ENCODE measurements around the gene CLCN2. TPM values are rescaled to one million over a fixed set of nuclear protein-coding genes. Genes with fewer than 3 reads are reported as not detected.

Gene CLCN2
- total and polyA plus RNA-seq, 12 donors, result 7.5 to 27.8 (median 14.9) TPM

DNA sequence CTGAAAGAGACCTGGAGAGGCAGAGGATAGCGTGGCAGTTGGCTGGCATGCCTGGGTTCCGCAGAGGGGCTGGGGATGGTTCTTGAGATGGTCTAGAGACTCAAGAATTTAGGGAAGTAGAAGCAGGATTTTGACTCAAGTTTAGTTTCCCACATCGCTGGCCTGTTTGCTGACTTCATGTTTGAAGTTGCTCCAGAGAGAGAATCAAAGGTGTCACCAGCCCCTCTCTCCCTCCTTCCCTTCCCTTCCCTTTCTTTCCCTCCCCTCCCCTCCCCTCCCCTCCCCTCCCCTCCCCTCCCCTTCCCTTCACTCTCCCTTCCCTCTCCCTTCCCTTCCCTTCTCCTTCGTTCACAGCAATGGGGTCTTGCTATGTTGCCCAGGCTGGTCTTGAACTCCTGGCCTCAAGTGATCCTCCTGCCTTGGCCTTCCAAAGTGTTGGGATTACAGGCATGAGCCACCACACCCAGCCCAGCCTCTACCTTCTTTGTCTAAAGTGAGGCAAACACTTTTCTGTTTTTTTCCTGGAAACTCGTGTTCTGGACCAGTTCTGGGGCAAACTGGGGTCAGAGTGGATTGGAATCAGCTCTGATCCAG, 28.6 kb upstream of the CLCN2 start:
- no peak for TF ChIP-seq POLR2A (IDR thresholded peaks at IDR 0.05)
- TF ChIP-seq, protein P1, sequence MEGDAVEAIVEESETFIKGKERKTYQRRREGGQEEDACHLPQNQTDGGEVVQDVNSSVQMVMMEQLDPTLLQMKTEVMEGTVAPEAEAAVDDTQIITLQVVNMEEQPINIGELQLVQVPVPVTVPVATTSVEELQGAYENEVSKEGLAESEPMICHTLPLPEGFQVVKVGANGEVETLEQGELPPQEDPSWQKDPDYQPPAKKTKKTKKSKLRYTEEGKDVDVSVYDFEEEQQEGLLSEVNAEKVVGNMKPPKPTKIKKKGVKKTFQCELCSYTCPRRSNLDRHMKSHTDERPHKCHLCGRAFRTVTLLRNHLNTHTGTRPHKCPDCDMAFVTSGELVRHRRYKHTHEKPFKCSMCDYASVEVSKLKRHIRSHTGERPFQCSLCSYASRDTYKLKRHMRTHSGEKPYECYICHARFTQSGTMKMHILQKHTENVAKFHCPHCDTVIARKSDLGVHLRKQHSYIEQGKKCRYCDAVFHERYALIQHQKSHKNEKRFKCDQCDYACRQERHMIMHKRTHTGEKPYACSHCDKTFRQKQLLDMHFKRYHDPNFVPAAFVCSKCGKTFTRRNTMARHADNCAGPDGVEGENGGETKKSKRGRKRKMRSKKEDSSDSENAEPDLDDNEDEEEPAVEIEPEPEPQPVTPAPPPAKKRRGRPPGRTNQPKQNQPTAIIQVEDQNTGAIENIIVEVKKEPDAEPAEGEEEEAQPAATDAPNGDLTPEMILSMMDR (IDR thresholded peaks at IDR 0.05), result no peak
- 85 to 94% (median 90%) methylated on average over 4 to 5 of the region's 5 CpGs for WGBS, 4 donors

DNA sequence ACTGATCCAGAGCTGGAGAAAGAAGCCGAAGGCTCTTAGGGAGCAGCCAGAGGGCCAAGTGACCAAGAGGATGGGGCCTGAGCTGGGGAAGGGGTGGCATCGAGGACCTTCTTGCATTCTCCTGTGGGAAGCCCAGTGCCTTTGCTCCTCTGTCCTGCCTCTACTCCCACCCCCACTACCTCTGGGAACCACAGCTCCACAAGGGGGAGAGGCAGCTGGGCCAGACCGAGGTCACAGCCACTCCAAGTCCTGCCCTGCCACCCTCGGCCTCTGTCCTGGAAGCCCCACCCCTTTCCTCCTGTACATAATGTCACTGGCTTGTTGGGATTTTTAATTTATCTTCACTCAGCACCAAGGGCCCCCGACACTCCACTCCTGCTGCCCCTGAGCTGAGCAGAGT, 28.0 kb upstream of the CLCN2 start:
- peak in 2 of 7 donors; percentile 44 to 46 for DNase-seq
- no peaks in the 10 kb centered on the region for H3K4me1 ChIP-seq (replicated peaks in 1 of 2)
- no peaks in the 10 kb centered on the region for H3K9me3 ChIP-seq (replicated peaks in 1 of 3)
- no peak for TF ChIP-seq POLR2A (IDR thresholded peaks at IDR 0.05)
- TF ChIP-seq, protein P1 (IDR thresholded peaks at IDR 0.05), result no peak
- no peak overlapping the region for H3K4me3 ChIP-seq
- WGBS, 4 donors, result 55 to 63% (median 61%) methylated on average over 4 to 5 of the region's 5 CpGs
- intact Hi-C loops (cut with DNase I), result no loop called here
- no peaks in the 10 kb centered on the region for H3K27me3 ChIP-seq
- no peaks in the 10 kb centered on the region for H3K36me3 ChIP-seq (replicated peaks in 1 of 2)
- no peak overlapping the region for H3K27ac ChIP-seq

More for the DNA sequence above, 28.6 kb upstream of the CLCN2 start:
- no peaks in the 10 kb centered on the region for H3K9me3 ChIP-seq (replicated peaks in 1 of 3)
- no peak for DNase-seq
- H3K4me1 ChIP-seq (replicated peaks in 1 of 2), result no peaks in the 10 kb centered on the region
- H3K27me3 ChIP-seq, result no peaks in the 10 kb centered on the region
- no peak overlapping the region for H3K27ac ChIP-seq
- H3K36me3 ChIP-seq (replicated peaks in 1 of 2), result no peaks in the 10 kb centered on the region
- intact Hi-C loops (cut with DNase I), result loop anchor here in 1 of 2 donors (10.0 kb wide), 1 partner anchor 395 kb away; no protein-coding TSS in a partner anchor
- H3K4me3 ChIP-seq, result no peak overlapping the region

DNA sequence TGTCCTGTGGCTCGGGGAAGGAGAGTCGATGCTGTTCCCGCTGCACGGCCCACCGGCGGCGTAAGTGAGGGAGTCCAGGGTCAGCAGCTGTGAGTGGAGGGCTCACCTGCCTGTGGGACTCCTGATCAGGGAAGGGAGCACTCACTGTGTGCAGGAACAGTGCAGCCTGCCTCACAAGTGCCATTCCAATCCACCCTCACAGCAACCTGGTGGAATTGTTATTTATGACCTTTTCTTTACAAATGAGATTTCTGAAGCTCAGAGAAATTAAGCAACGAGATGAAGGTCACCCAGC, 27.5 kb upstream of the CLCN2 start:
- Histone ChIP-seq H3K9me3 (replicated peaks in 1 of 3) (no peaks in the 10 kb centered on the region), H3K4me1 (replicated peaks in 1 of 2) (no peaks in the 10 kb centered on the region), H3K27ac (no peak overlapping the region), H3K27me3 (no peaks in the 10 kb centered on the region), H3K4me3 (no peak overlapping the region), H3K36me3 (replicated peaks in 1 of 2) (no peaks in the 10 kb centered on the region)
- TF ChIP-seq POLR2A (IDR thresholded peaks at IDR 0.05), result no peak
- TF ChIP-seq, protein P1 (IDR thresholded peaks at IDR 0.05), result no peak
- intact Hi-C loops (cut with DNase I), result no loop called here
- WGBS, 4 donors, result 30 to 75% (median 64%) methylated on average over 2 to 8 of the region's 8 CpGs
- DNase-seq, result no peak

DNA sequence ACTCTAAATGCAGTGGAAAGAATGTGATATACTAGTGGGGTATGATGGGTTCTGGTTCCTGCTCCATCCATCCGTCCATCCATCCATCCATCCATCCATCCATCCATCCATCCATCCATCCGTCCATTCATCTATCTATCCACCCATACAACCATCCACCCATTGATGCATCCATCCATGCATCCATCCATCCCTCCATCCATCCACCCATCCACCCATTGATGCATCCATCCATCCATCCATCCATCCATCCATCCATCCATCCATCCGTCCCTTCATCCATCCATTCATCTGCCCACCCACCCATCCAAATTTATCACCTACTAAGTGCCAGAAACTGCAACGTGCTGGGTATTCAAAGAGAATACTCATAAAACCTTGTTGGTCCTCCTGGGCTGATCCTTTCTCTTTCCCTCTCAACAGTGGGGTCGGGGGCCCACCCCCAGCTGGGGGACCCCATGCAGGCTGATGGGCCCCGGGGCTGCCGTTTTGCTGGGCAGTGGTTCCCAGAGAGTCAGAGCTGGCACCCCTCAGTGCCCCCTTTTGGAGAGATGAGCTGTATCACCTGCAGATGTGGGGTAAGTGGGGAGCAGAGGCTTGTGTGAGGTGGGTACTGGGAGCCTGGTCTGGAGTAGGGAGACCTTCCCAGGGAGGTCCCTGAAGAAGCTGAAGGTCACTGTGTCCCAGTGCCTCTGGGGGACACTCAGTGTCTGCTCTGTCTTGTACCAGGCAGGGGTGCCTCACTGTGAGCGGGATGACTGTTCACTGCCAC, 26.9 kb upstream of the CLCN2 start:
- intact Hi-C loops (cut with DNase I), result no loop called here
- no peak overlapping the region for H3K4me3 ChIP-seq
- no peaks in the 10 kb centered on the region for H3K9me3 ChIP-seq (replicated peaks in 1 of 3)
- H3K27ac ChIP-seq, result no peak overlapping the region
- H3K4me1 ChIP-seq (replicated peaks in 1 of 2), result no peaks in the 10 kb centered on the region
- H3K27me3 ChIP-seq, result no peaks in the 10 kb centered on the region
- DNase-seq, result no peak
- TF ChIP-seq POLR2A (IDR thresholded peaks at IDR 0.05), result no peak
- TF ChIP-seq, protein P1 (IDR thresholded peaks at IDR 0.05), result no peak
- WGBS, 4 donors, result 70 to 77% (median 75%) methylated on average over 6 to 8 of the region's 8 CpGs
- H3K36me3 ChIP-seq (replicated peaks in 1 of 2), result no peaks in the 10 kb centered on the region

Data from adrenal gland (tissue), 12 donors.